HG03378 (cell line): ENCODE measurements around the gene DYSF.

Experiments
- ATAC-seq: cut with Tn5 transposase; IDR thresholded peaks from one replicate; pipeline ENCODE4 v1.9.1; 2021; ENCODE audit warnings: mild to moderate bottlenecking, moderate library complexity; ENCODE audit not compliant: unreplicated experiment

The DYSF gene

DNA sequence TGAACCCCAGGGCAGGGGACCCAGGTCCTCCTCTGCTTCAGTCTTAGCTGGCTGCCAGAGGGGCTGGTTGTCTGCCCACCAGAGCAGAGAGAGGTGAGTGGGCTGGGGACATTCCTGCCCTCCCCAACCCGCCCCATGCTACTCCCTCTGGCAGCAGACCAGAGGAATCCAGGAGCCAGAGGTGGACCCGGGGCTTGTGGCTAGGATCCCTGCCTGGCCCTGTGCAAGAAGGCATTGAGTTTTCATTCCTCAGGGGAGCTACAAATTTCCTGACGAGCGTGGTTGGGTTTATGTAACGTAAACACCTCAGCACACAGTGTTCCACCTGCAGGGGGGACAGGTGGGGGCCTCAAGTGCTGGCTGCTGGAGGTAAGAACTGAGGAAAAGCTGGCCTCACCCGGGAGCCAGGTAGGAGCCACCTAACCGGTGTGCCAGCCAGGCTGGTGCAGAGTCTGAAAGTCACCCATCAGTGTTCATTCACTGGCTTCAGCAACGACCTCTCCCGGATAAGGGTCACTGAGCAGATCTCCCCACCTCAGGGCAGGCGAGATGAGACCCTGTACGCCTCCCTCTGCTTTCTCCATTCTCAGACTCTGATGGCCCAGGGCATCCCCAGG lies 246.8 kb downstream of the DYSF start:
- no peak for ATAC-seq

DNA sequence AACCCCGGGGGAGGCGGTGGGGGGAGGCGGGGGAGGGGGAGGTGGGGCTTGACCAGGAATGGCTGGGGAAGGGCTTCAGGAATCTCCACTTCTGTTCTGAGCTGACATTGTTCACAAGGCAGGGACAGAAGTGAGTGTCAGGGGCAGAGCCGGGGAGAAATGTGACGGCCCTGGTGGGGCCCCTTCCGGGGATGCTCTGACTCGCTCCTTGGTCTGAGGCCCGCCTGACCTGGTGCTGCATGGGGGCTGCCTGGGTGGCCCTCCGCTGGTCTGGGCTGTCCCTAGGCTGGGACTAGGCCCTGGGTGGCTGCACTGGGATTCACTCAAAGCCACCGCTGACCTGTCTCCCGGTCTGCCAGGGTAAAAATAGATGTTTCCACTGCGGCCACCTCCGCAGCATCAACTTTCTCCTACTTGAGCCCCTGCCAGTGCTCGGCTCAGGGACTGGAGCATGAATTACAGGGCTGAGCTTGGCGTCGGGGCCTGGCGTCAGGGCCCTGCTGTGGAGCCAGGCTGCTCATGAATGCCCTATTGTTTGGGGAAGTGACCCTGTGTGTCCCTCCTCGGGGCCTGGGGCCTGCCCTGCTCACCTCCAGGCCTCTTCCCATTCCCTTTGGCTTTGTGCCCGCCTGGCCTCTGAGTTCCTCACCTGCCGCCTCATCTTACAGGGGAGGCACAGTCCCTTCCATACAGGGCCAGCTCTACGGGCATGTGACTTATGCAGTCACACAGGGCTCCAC lies 247.5 kb downstream of the DYSF start:
- ATAC-seq: no peak

DNA sequence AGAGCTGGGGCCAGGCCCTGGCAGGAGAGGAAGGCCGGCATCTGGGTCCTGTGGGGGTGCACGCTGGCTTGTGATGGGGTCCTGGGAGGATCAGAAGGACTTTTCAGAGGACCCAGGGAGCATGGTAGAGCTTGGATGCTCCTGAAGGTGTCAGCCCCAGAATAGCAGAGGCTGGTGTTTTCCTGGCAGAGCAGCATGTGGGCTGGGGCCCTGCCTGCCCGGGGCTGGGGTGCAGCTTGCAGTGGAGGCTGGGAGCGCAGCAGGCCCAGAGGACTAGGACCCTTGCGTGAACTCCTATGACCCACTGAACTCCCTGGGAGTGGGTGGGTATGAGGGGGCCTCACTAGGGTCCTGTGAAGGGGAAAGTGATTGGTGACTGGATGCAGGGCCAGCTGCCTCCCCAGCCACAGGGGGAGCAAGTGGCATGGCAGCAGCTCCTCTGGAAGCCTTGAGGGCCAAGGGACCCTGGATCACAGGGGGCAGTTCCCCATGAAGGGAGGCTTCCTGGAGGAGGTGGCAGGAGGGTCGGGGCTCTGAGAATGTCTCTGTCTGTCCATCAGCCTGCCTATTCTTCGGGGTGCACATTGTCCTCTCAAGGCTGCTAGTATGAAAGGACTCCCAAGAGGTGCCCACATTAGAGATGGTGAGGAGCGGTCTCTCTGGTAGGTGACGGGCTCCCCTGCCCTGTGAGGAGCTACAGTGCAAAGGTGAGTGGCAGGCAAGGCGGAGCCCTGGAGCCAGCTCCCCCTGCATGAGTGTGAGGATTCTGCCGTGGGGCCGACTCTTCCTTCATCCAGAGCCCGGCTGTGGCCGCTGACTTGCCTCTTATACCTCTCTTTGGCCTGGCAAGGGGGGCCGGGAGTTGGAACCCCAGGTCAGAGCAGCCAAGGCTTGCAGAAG lies 249.0 kb downstream of the DYSF start:
- ATAC-seq: no peak

DNA sequence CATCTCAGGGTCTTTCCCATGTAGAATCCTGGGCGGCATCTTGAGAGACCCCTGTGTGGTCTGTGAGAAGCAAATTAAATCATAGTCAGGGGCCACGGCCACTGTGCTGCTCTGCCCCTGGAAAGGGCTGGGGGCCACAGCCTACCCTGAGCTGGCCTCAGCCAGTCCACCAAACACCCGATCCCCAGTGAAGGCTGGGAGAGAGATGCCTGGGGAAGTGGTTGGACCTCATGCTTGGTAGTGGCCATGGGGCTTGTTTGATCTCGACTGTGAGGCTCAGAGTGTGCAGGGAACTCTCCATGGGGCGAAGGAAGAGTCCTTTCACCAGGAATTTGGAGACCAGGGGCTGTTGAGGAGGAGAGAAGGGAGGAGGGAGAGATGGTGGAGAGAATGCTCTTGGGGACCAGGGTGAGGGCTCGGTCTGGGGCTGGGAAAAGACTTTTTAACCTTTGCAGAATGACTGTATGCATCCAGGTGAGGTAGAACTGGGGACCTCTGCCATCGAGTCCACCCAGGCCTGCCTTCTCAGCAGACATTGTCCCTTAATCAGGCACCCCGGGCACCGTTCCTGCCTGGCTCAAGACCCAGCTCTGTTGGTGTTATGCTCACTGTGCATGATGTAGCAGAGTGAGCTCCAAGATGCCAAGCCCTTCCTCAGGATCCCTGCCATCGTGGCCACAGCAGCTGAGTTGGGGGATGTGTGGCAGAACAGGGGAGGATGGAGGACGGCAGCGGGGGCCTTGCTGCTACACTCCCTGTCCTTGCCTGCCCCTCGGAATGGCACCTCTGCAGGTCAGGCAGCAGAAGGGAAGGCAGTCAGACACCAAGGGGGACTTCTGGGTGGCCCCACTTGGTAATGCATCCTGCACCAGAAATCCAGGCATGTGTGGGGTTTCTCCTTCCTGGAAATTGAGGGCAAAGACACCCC lies 249.9 kb downstream of the DYSF start:
- ATAC-seq: no peak

DNA sequence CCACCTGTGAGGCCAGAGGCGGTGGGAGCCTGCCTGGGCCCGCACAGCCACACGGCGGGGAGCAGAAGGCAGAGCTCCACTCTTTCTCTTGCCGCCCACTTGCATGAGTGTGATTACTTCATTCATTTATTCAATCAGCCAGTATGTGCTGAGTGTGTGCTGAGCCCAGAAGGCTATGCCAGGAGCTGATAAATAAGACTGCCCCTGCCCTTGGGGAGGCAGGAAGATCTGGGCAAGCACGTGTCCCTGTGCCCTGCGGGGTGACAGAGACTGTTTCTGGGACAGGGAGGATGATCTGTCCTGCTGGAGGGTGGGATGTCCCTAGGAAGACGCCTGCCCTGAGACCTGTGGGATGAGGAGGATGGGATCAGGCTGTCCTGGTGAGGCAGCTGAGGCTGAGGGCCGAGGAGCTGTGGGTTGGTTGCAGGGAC lies 250.8 kb downstream of the DYSF start:
- no peak for ATAC-seq

DNA sequence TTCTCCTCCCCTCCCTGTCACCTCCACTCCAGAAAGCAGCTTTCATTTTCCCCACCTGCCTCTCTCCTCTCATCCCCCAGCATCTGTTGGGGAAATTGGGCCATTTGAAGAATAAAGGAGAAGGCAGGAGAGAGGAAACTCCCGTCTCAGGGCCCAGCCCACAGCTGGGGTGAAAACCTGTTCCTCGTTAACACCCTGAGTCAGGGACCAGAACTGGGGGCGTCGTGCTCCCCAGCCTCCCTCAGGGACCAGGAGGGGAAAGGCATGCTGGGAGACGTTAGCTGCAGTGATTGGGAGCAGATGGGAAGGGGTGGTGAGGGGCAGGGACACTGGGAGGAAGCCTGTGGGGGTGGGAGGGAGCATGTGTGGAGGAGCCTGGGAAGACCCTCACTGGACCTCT lies 251.3 kb downstream of the DYSF start:
- no peak for ATAC-seq

DNA sequence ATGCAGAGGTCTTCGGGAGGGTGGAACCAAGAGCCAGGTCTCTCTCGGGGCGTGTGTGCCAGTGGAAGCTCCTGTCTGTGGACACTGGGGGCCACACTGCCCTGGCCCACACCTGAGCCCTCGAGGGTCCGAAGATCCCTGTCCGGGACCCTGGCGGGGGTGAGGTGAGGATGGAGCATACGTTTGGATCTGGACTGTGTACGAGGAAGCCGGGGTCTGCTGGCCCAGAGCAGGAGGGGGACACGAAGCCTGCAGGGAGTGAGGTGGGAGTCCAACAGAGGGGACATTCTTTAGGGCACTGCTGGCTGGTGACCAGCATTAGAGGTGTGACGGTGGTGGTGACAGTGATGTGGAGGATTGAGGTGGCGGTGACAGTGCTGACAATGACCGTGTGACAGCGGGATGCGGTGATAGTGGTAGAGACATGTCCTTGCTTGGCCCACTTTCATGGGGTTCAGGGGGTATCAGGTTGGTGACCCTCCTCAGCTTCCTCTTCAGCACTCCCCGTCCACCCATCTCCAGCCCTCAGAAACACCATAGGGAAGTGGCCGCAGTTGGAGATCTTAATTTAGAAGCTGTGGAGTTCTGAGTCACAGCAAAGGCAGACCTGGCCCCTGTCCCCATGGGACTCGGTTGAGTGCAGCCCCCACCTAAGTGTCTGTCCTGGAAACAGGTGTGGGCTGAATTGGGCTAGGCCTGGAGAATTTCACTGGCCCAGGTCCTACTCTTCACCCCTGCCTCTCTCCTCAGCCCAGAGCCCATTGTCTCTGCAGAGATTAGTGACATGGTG lies 252.0 kb downstream of the DYSF start:
- ATAC-seq: no peak

DNA sequence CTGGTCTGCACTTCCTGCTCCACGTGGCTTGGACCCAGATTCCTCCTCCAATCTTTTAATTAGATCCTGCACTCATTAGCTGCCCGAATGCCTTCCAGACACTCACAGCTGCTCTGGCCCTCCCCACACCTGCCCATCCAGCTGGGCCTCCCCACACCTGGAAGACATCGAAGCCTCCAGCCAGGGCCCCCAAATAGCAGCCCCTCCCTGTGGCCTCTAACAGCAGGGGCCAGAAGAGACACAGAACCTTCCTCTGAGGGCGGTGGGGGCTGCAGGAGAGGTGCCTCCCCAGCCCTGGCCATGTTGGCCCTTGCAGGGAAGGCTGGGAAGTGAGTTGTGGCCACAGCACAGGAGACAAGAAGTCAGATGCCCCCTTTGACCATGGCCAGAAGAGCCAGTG lies 252.8 kb downstream of the DYSF start:
- no peak for ATAC-seq

DNA sequence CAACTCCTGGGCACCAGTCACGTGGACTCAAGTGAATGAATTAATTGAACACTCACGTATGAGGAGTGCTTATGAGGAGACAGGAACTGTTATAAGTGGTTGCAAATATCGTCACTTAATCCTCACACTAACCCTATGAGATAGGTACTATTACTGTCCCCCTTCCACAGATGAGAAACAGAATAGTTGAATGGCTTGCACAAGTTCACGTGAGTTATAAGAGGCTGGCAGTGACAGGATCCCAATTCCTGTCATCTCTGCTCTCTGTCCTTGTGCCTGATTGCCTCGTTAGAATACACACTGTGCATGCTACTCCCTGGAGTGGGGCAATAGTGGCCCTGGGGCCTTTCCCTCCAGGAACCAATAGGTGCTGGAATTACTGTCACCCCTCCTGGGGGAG lies 253.5 kb downstream of the DYSF start:
- ATAC-seq: no peak

DNA sequence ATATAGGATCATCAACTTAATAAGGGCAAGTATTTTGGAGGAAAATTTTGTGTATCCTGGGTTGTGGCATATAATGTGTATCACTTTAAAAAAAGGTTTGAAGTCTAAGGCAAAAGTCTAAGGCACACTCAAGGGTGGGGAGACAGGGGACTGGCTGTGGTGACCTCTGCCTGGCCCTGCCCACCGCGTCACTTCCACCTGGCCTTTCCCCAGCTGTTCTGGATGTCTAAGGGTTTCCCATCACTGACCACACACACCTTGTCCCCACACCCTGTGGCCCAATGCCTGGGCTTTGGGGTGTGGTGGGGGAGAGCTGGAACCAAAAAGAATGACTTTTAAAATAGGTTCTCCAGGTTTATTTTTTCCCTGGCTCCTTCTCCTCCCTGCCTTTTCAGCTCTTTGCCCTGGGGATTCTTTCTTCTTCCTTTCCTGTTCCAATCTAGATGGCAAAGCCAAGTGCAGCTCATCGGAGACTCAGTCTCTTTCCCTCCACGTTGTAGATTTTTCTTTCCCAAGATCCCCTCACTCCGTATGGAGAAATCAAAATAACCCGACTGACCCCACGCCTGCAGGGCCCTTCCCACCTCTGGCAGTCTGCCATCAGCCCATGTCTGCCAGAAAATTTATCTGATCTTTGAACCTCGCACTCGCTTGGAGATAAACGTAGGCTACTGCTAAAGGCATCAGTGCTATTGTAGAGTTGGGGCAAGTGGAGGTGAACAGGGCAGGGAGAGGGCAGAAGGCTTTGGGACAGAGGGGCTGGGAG lies 257.2 kb downstream of the DYSF start:
- no peak for ATAC-seq

DNA sequence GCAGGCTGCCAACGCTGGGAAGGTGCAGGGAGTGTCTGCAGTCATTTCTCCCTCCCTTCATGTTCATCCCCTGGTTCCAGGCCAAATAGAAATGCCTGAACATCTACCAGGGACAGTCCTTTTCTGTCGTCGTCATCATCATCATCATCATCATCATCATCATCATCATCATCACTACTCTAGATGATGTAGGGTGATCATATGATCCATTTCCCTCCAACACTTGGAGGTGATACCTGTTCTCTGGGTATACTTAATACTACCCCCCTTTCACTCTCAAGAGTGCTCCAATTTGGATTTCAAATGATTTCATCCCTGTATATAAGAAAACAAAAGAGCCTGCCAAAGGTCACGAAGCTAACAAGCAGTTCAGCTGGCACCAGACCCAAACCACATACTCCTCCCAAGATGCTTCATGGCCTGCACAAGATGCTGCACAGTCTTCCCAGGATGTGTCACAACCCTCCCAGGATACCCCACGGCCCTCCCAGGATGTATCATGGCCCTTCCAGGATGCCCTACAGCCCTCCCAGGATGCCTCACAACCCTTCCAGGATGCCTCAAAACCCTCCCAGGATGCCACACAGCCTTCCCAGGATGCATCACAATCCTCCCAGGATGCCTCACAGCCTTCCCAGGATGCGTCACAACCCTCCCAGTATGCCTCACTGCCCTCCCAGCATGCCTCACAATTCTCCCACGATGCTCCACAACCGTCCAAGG lies 257.9 kb downstream of the DYSF start:
- no peak for ATAC-seq

DNA sequence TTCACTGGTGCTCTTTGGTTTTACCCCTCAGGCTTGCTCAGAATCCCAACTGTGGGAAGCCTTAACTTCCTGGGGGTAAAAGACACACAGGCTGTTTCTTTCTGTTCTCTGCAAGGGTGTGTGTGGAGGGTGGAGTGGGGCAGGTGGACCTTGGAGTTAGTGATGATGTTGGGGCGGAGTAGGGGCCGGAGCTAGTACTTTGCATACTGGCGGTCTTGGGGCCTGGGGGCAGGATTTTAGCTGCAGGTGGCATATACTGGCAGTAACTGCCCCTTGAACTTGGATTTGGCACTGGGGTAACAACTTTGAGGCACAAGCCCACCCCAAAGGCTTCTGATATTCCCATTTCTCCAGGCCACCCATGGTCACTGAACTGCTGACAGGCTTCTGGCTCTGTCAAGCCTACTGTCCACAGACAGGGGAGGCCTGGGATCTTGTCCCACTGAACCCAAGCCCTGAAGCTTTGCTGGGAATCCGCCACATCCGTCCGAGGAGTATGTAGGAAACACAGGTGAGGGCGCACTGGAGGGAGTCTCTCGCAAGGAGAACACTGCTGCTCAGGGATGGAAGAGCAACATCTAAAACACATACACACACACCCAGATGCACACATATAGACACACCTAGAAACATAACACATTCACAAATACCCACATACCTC lies 258.9 kb downstream of the DYSF start:
- ATAC-seq: no peak

DNA sequence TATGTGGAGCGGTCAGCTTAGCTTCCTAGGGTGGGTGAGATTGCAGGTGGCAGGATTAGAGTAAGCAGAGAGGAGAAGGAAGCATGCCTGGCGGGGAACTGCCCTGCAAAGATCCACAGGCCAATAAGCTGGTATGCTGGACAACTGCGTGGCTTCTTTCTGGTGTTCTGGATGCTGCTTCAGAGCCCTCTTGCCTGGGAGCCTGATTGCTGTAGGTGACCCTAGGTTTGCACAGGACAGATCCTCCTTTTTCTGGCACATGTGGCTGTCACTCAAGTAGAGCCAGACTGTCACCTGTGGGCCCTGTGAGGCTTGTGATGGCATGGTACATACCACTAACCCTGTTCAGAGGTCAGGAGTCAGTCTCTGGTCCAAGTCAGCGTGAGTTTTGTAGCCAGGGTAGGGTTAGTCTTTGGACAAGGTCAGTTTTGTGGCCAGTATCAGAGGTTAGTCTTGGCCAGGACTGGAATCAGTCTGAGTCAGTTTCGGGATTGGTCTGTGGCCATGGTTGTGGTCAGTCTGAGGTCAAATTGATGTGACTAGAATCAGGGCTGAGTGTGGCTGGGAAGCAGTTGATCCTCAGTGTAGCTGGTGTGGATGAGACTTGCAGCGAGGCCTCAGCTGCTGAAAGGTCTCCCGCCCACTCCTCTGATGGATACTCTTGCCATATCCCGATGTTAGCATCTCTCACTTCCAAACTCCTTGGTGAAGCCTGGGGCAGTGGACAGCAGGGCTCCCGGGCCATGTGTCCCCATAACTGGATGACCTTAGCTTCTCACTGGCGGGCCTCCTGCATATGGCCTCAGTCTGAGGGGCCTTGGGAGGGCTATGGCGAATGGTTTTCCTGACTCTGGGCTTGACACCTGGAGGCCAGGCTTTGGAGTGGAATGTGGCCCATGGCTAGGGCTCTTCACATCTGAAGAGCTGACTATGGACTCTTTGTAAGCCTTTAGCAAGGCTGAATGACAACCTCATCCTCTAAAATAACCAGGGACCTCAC lies 260.5 kb downstream of the DYSF start:
- no peak for ATAC-seq

DNA sequence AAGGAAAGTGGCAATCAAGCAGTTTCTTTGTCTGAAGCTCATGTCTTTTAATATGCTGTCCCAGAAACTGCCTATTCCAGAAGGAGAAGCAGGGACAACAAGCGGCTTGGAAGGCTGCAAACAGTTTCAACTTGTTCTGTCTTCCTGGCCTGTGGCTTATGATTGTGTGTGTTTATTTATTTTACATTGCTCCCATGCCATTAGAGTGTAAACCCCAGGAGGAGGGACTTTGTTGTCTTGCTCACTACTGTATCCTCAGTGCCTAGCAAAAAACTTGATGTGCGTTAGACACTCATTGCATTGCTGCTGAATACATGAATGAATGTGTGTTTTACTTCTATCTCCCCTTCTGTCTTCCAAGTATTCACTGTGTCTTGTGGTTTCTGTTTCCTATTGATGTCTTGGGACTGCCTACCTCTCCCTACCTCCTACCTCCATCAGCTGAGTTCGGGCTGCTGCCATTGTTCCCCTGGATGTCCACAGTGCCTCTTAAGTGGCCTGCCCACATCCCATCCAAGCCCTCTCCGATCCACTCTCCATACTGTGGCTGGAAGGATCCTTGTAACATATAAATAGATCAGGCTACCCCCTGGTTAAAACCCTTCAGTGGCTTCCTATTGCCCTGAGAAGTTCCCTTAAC lies 261.4 kb downstream of the DYSF start:
- no peak for ATAC-seq

DNA sequence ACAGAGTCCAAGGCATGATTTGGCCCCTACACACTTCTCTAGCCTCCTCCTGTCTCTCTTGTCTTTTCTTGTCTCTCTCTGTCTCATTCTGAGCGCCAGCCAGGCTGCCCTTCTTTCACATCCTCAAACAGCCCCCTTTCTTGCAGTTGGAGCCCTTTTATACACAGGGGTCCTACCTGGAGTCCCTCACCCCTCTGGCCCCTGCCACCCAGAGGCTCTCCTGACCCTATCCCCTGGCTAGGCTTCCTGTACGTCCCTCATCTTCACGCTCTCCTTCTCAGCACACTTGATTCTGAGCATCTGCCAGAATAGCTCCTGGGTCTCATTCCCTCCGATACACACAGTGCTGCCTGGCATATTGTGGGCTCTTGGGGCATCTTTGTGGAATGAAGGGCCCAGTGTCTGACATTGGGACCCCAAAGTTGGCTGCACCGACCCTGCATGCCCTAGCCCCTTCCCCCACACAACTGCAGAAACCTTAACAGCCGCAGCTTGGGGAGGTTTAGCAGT lies 261.9 kb downstream of the DYSF start:
- ATAC-seq: no peak
